ENCODE data around the gene PANK1. TPM values are rescaled to one million over a fixed set of nuclear protein-coding genes. Genes with fewer than 3 reads are reported as not detected.

The PANK1 gene
- total RNA-seq, 1 experiment from 2014 or later: 24.9 TPM

DNA sequence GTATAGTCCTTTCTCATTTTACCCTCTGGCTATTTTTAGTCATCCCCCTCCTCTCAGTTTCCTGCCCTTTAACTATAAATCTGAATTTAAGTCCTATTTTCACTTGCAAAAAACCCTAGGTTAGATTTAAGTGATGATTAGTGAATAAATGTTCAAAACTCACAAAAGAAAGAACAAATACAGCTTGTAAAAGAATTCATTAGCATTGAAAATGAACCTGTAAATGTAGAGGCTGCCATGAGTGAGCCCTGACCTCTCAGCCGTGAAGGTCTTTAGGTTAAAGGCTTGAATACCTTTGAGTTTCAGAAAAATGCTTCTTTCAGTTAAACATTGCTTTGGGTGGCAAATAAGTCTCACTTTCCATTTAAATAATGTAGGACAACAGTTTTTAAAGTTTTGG lies 107.7 kb downstream of the PANK1 start:
- no peak for ATAC-seq
- Mint-ChIP-seq H3K9me3 (no peaks in the 10 kb centered on the region), H3K36me3 (no peaks in the 10 kb centered on the region), H3K4me1 (peaks cover 40% of the 10 kb centered on the region), H3K4me3 (no peak overlapping the region; the same call in 1 of the 2 replicates), H3K27me3 (ENCODE audit: low read depth) (peaks cover 21% of the 10 kb centered on the region), H3K27ac (peak overlapping the region; percentile 68; the same call in 1 of the 2 replicates)
- ChIA-PET CTCF (interaction anchor here (0.7 kb wide), 2 partner anchors 22 to 25 kb away, joined by 3 read pairs; no protein-coding TSS in a partner anchor), POLR2A (interaction anchor here (0.6 to 0.7 kb wide), 2 partner anchors 39 to 107 kb away, joined by 3 to 7 read pairs; no protein-coding TSS in a partner anchor)
- no peak for TF ChIP-seq FOXJ3 (CRISPR knock-in tag; IDR thresholded peaks at IDR 0.05; ENCODE audit: borderline replicate concordance)
- no peak for TF ChIP-seq ZNF423 (CRISPR knock-in tag; IDR thresholded peaks at IDR 0.05)
- no peak for TF ChIP-seq SOX15 (CRISPR knock-in tag; IDR thresholded peaks at IDR 0.05)
- no peak for TF ChIP-seq NFE2L1 (CRISPR knock-in tag; IDR thresholded peaks at IDR 0.05)
- no peak for TF ChIP-seq GABPB1 (CRISPR knock-in tag; IDR thresholded peaks at IDR 0.05)
- no peak for DNase-seq (ENCODE audit: low spot score)

DNA sequence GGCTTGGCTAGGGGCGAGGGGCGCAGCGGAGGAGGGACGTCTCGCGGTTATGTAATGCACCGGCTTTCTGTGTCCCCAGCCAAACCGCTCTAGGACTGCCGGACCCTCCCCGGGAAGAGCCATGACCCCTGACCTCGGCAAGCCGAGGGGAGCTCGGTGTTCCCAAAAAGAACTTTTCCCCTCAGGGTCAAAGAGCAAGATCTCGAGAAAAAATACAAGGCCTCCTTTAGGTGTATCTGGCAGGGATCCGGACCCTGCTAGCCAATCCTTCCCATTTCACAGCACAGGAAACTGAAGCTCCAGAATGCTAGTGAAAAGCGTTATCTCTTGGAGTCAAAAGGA lies 109.1 kb downstream of the PANK1 start:
- no peak for TF ChIP-seq ZNF416 (CRISPR knock-in tag; IDR thresholded peaks at IDR 0.05)
- TF ChIP-seq, protein P1, sequence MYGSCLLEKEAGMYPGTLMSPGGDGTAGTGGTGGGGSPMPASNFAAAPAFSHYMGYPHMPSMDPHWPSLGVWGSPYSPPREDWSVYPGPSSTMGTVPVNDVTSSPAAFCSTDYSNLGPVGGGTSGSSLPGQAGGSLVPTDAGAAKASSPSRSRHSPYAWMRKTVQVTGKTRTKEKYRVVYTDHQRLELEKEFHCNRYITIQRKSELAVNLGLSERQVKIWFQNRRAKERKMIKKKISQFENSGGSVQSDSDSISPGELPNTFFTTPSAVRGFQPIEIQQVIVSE (CRISPR knock-in tag; IDR thresholded peaks at IDR 0.05; ENCODE audit: borderline replicate concordance): no peak
- TF ChIP-seq, protein P2, sequence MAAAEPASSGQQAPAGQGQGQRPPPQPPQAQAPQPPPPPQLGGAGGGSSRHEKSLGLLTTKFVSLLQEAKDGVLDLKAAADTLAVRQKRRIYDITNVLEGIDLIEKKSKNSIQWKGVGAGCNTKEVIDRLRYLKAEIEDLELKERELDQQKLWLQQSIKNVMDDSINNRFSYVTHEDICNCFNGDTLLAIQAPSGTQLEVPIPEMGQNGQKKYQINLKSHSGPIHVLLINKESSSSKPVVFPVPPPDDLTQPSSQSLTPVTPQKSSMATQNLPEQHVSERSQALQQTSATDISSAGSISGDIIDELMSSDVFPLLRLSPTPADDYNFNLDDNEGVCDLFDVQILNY (CRISPR knock-in tag; IDR thresholded peaks at IDR 0.05): 0 out of 2 replicates have a peak, but pooled peaks have one; percentile 37
- Mint-ChIP-seq H3K4me1 (peaks cover 52% of the 10 kb centered on the region), H3K36me3 (no peaks in the 10 kb centered on the region; the same call in 1 of the 2 replicates), H3K4me3 (peak overlapping the region; percentile 71), H3K27me3 (ENCODE audit: low read depth) (peaks cover 21% of the 10 kb centered on the region), H3K27ac (peak overlapping the region; percentile 78), H3K9me3 (no peaks in the 10 kb centered on the region)
- ATAC-seq (peak; percentile 0; the same call in 1 of the 2 replicates), DNase-seq (ENCODE audit: low spot score) (no peak)
- ChIA-PET POLR2A (interaction anchor here (1.3 to 2.1 kb wide), 2 partner anchors 23 to 108 kb away, joined by 3 to 10 read pairs; no protein-coding TSS in a partner anchor), CTCF (interaction anchor here (0.7 to 3.6 kb wide), 7 partner anchors 19 to 167 kb away, joined by 3 to 16 read pairs (median 4); no protein-coding TSS in a partner anchor)

DNA sequence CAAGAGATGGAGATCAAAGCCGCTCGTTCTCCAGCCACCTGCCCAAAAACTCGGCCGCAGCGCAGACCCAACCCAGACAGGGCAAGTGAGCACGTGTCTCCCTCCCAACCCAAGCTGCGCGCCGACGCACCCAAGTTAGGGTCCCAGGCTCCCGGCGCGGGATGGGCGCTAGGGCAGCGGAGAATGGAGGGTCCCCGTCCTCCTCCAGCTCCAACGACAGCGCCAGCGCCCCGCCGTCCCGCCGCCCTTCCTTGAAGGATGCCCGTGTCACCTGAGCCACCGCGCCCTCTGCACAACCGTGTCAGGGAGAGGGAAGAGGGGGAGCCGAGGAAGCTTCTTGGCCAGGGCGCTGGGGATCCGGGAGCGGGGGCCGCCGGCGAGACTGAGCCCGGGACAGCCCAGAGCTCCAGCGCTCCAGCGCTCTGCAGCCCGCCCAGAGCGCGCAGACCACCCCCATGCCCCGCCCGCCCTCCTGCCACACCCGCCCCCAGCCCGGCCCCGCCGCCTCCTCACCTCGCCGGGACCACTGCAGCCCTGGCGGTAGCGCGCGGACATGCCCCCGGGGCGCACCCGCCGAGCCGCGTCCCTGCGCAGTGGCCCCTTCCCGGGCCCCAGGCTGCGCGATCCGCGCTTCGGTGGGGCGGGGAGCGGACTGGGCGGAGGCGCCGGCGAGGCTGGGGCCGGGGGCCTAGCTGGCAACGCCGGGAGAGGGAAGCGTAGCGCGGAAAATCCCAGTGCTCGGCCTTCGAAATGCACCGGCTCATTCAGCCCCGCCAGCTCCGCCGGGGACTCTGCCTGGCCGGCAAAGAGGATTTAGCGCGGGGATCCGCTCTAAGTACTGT lies 109.7 kb downstream of the PANK1 start, which contains the start of gene SLC16A12:
Gene SLC16A12 (minus strand): TSS at position 424 of the 842 bp plus-strand sequence. CDS start 73,016 bp downstream, outside the sequence.
- CTCF ChIA-PET: interaction anchor here (0.6 to 3.6 kb wide), 18 partner anchors 10 to 807 kb away, joined by 3 to 16 read pairs (median 4); partner anchors contain the start of genes IFIT2 and KIF20B
- ATAC-seq: peak; percentile 75
- H3K36me3 Mint-ChIP-seq: peaks cover 4% of the 10 kb centered on the region; the same call in 1 of the 2 replicates
- H3K4me3 Mint-ChIP-seq: peak within 1 kb of the TSS; percentile 71
- H3K4me1 Mint-ChIP-seq: peaks cover 52% of the 10 kb centered on the region
- POLR2A ChIA-PET: interaction anchor here (0.6 to 2.1 kb wide), 5 partner anchors 23 to 1405 kb away, joined by 3 to 10 read pairs (median 3); no protein-coding TSS in a partner anchor
- peak; percentile 78 for DNase-seq (ENCODE audit: low spot score)
- H3K27me3 Mint-ChIP-seq (ENCODE audit: low read depth): peaks cover 21% of the 10 kb centered on the region
- no peaks in the 10 kb centered on the region for H3K9me3 Mint-ChIP-seq
- H3K27ac Mint-ChIP-seq: peak within 1 kb of the TSS; percentile 99
- TF ChIP-seq ZNF121 (CRISPR knock-in tag; IDR thresholded peaks at IDR 0.05): peak; percentile 100
- TF ChIP-seq ZNF138 (CRISPR knock-in tag; conservative IDR thresholded peaks at IDR 0.05): no peak
- TF ChIP-seq FOXP1 (CRISPR knock-in tag; IDR thresholded peaks at IDR 0.05; ENCODE audit: borderline replicate concordance): peak; percentile 42; the same call in 1 of the 2 replicates
- TF ChIP-seq FOXJ3 (CRISPR knock-in tag; IDR thresholded peaks at IDR 0.05; ENCODE audit: borderline replicate concordance): no peak
- peak; percentile 19; the same call in 1 of the 2 replicates for TF ChIP-seq NR3C1 (CRISPR knock-in tag; conservative IDR thresholded peaks at IDR 0.05; ENCODE audit: low read depth)
- TF ChIP-seq, protein P3, sequence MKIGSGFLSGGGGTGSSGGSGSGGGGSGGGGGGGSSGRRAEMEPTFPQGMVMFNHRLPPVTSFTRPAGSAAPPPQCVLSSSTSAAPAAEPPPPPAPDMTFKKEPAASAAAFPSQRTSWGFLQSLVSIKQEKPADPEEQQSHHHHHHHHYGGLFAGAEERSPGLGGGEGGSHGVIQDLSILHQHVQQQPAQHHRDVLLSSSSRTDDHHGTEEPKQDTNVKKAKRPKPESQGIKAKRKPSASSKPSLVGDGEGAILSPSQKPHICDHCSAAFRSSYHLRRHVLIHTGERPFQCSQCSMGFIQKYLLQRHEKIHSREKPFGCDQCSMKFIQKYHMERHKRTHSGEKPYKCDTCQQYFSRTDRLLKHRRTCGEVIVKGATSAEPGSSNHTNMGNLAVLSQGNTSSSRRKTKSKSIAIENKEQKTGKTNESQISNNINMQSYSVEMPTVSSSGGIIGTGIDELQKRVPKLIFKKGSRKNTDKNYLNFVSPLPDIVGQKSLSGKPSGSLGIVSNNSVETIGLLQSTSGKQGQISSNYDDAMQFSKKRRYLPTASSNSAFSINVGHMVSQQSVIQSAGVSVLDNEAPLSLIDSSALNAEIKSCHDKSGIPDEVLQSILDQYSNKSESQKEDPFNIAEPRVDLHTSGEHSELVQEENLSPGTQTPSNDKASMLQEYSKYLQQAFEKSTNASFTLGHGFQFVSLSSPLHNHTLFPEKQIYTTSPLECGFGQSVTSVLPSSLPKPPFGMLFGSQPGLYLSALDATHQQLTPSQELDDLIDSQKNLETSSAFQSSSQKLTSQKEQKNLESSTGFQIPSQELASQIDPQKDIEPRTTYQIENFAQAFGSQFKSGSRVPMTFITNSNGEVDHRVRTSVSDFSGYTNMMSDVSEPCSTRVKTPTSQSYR (CRISPR knock-in tag; IDR thresholded peaks at IDR 0.05): peak; percentile 60; the same call in 1 of the 2 replicates
- TF ChIP-seq, protein P4, sequence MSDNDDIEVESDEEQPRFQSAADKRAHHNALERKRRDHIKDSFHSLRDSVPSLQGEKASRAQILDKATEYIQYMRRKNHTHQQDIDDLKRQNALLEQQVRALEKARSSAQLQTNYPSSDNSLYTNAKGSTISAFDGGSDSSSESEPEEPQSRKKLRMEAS (CRISPR knock-in tag; IDR thresholded peaks at IDR 0.05): peak; percentile 89; the same call in 1 of the 2 replicates
- TF ChIP-seq, protein P5, sequence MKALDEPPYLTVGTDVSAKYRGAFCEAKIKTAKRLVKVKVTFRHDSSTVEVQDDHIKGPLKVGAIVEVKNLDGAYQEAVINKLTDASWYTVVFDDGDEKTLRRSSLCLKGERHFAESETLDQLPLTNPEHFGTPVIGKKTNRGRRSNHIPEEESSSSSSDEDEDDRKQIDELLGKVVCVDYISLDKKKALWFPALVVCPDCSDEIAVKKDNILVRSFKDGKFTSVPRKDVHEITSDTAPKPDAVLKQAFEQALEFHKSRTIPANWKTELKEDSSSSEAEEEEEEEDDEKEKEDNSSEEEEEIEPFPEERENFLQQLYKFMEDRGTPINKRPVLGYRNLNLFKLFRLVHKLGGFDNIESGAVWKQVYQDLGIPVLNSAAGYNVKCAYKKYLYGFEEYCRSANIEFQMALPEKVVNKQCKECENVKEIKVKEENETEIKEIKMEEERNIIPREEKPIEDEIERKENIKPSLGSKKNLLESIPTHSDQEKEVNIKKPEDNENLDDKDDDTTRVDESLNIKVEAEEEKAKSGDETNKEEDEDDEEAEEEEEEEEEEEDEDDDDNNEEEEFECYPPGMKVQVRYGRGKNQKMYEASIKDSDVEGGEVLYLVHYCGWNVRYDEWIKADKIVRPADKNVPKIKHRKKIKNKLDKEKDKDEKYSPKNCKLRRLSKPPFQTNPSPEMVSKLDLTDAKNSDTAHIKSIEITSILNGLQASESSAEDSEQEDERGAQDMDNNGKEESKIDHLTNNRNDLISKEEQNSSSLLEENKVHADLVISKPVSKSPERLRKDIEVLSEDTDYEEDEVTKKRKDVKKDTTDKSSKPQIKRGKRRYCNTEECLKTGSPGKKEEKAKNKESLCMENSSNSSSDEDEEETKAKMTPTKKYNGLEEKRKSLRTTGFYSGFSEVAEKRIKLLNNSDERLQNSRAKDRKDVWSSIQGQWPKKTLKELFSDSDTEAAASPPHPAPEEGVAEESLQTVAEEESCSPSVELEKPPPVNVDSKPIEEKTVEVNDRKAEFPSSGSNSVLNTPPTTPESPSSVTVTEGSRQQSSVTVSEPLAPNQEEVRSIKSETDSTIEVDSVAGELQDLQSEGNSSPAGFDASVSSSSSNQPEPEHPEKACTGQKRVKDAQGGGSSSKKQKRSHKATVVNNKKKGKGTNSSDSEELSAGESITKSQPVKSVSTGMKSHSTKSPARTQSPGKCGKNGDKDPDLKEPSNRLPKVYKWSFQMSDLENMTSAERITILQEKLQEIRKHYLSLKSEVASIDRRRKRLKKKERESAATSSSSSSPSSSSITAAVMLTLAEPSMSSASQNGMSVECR (CRISPR knock-in tag; IDR thresholded peaks at IDR 0.05; ENCODE audit: borderline replicate concordance): peak; percentile 24; the same call in 1 of the 2 replicates
- TF ChIP-seq, protein P6, sequence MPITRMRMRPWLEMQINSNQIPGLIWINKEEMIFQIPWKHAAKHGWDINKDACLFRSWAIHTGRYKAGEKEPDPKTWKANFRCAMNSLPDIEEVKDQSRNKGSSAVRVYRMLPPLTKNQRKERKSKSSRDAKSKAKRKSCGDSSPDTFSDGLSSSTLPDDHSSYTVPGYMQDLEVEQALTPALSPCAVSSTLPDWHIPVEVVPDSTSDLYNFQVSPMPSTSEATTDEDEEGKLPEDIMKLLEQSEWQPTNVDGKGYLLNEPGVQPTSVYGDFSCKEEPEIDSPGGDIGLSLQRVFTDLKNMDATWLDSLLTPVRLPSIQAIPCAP (CRISPR knock-in tag; IDR thresholded peaks at IDR 0.05): 0 out of 2 replicates have a peak, but pooled peaks have one; percentile 73
- TF ChIP-seq, protein P2 (CRISPR knock-in tag; IDR thresholded peaks at IDR 0.05): peak; percentile 58
